Measurements from ENCODE around the gene RNLS.
"Not testable (repeated sequence)": the region's sequence is repeated elsewhere in the genome, so short reads cannot be mapped to it uniquely, and the experiment has no call there.

Gene RNLS

DNA sequence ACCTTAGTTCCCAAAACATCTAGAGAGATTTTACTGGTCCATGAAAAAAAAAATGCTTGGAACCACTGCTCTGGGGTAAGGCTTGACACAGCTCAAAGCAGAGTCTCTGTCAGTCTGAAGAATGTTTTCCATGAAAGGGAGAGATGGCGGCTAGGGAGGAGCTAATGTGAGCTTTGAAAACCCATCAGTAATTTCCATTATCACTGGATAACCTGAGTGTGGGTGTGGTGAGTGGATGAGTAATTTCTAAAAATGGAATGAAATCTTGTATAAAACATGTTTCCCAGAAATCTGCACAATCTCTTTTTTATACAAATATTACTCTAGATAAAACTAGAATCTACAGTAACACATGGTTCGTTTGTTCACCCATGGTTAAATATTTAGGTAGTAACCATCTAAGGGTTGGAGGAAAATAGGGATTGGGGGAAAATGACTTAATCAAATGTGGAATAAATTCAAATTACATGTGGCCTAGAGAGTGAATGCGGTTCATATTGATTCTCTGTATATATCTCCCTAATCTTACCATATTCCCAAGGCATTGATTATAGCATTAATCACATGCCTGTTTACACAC lies 289.4 kb downstream of the RNLS start:
- DNase-seq (ENCODE audit: low spot score): no peak

DNA sequence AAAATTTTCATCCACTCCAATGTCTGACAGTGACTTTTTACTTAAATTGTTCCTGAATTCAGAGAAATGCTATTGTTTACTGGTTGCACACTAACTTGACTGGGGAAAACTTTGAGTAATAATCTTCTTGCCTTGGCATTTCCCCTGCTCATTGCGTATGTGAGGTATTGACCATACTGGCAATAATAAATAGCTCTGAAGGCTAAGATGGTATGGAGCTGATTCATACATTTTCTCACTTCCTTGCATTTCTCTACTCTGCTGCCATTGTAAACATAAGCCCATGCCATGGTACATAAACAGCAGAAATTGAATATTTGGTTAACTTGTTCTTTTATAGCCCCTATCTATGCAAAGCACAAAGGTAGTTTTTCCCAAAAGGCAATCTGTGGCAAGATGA lies 290.0 kb downstream of the RNLS start:
- DNase-seq (ENCODE audit: low spot score): no peak

DNA sequence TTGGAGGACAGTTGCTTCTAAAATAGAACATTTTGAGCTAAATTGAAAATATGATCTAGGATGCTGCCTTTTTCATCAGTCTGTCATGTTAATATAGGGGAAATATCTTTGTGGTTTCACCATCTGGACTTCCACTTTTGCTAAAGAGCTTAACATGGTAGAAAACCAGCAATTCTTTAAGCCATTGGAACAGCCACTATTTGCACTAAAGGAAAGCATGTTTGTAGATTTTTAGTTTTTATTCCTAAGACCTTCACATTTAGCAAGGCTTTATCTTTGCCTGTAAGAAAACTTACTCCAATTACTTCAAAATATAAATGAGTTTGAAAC lies 291.0 kb downstream of the RNLS start:
- no peak for DNase-seq (ENCODE audit: low spot score)

DNA sequence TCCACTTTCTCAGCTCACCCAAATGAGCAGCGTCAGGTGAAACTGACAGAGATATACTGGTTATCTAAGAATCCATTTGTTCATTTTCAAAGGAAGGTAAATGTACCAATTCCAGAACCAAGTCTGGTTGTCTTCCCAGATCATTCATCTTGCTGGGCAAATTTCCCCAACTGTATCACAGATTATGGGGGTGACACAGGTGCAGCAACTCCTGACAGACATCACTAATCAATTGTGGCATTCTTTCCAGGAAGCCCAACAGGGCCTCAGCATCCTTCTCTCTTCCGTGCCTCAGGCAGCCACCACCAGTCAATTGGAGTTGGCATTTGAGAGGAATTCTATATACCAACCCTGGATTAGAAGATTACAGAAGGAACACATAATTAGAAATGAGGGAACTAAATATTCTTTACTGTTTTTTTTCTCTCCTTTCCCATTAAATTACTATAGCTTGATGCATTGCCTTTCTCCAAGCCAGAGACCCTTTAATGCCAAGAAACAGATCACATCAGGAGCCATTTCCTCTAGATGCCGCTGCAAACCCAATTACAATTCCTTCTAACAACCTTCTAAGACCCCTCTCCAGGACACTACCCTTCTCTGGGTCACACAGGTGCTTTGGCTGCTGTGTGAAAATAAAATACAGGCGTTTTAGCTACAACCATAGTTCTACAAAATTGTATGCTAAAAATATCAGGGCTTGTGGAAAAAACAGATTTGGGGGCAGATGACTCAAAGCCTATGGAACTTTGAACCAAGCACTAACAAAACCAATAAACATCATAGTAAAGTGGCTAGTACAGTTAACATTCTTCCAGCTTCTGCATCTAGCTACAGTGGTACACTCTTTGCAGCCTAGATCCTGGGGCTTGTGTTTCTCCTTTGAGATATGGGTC lies 291.6 kb downstream of the RNLS start:
- no peak for DNase-seq (ENCODE audit: low spot score)

DNA sequence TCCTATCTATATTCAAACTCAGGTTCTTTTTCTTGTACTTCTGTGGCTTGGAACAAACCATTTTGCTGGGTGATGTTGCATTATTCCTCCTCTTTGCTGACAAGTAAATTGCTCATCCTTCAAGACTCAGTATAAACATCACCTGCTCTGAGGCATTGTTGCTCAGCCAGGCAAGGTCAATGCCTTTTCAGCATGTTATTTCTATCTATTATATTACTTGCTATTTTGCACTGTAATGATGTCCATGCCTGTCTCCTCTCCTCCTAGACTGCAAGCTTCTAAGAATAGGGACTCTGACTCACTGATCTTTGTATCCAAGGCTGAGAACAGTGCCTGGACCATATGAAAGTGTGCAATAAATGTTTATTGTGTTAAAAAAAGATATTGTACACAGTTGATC lies 293.8 kb downstream of the RNLS start:
- DNase-seq (ENCODE audit: low spot score): no peak

DNA sequence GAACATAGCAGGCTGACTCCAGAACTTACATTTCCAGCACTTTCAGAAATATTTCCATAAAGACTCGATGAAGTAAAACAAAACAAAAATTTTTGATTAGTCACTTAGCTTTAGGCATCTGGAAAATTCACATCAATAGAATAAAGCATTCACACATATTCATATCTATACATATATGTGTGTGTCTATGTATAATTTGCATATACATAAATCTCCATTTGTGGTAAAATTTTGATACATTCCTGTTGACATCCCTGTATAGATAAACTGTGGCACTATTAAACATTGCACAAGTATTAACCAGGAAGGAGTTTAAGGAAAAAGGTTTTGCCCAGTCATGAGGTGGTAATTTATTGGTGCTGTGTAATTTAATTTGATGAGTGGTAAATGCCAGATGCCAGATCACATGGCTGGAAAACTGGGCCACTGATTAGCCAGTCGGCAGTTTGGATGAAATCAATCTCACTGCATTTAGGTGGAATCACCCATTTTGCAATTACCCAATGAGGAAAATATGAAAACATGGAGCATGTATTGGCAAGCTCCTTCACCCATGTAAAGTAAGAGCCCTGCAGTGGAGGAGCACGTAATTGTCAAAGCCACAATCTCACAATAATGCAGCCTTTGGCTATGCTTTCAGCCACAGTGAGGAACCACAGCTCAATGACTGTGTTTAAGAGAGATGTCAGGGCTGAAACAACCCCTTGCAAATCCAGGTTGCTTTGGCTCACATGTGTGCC lies 294.6 kb downstream of the RNLS start:
- DNase-seq (ENCODE audit: low spot score): no peak

DNA sequence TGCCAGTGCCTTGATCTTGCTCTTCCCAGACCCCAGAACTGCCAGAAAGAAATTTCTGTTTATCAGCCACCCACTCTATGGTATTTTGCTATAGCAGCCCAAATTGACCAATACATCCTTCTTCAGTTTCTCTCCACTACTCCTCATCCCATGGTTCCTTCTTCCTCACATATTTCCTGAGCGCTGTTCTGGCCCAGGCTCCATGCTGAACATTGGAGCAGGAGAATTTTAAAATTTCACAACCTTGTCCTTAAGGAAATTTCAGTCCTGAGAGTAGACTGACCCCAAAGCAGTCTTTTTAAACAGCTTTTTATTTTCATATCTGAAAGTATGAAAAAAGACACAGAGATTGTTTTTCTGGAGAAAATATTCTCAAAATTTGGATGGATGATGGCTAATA lies 297.1 kb downstream of the RNLS start:
- DNase-seq (ENCODE audit: low spot score): no peak

DNA sequence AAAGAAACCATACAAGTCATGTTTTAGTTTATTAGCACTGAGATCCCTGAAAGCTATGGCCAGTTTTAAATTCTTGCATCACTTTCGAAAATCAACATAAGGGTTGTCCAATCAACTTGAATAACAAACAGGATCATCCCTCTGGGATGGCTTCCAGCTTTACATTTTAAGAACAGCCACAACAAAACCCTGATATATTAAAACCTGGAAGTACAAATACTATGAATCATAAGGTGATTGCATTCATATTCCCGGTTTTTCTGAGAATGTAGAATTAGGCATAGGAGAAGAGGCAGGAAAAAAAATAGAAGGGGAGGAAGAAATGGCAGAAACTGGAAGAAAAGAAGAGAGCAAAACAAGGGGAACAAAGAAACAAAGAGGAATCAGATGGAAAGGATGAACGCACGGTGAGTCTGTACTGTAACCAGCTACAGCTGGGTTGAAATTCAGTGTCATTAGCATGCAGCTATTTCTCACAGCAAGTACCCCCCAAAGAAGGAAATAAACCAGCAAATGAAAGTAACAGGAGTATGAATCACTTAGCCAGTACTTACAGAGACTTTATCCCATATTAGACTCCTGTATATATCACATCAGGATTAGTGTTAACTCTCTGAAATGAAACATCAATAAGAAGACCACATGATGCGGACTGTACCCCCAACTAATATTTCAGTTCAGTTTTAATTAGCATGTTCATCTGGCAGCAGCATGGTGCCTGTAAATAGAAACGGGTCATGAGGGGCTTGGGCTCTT lies 301.3 kb downstream of the RNLS start:
- DNase-seq (ENCODE audit: low spot score): no peak

DNA sequence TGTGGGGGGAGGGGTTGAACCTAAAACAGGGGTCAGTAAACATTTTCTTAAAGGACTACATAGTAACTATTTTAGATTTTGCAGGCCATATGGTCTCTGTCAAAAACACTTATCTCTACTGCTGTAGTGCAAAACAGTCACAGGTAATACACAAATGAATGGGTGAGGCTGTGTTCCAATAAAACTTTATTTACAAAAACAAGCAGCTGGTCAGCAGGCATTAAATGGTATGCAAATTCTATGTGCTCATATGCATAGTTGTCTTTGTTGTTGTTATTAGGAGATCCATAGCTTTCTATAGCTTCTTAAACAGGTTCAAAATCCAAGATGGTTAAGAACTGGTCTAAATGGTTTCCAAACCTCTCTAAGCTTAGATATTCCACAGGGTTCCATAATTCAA lies 302.6 kb downstream of the RNLS start:
- no peak for DNase-seq (ENCODE audit: low spot score)

DNA sequence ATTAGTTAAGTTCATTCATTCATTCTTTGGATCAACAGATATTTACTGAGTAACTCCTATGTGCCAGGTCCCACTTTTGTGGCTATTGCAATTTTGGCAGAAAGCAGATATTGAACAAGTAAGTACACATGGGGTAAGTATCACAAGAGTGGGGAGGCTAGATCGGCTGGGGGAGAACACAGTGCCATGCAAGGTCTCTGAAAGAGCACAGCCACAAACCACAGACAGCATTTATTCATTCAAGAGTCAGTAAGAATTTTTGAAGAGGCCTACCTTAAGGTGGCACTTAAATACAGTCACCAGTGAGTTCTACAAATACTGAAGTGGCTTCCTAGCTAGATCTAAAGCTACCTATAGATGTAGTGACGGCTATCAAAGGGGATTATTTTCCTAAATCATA lies 304.2 kb downstream of the RNLS start:
- no peak for DNase-seq (ENCODE audit: low spot score)

DNA sequence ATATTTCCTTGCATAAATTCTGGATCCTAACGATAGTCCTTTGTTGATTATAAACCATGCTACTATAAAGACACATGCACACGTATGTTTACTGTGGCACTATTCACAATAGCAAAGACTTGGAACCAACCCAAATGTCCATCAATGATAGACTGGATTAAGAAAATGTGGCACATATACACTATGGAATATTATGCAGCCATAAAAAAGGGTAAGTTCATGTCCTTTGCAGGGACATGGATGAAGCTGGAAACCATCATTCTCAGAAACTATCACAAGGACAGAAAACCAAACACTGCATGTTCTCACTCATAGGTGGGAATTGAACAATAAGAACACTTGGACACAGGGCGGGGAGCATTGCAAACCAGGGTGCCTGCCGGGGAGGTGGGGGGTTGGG lies 306.2 kb downstream of the RNLS start:
- DNase-seq (ENCODE audit: low spot score): not testable (repeated sequence)

DNA sequence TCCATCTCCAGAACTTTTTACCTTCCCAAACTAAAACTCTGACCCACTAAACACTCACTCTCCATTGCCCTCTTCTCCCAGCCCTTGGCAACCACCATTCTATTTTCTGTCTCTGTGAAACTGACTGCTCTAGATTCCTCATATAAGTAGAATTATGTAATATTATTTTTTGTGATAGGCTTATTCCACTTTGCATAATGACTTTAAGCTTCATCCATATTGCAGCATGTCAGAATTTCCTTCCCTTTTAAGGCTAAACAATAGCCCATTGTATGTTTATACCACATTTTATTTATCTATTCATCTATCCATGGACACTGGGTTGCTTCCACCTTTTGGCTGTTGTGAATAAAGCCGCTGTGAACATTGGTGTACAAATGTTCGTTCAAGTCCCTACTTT lies 308.8 kb downstream of the RNLS start:
- no peak for DNase-seq (ENCODE audit: low spot score)

DNA sequence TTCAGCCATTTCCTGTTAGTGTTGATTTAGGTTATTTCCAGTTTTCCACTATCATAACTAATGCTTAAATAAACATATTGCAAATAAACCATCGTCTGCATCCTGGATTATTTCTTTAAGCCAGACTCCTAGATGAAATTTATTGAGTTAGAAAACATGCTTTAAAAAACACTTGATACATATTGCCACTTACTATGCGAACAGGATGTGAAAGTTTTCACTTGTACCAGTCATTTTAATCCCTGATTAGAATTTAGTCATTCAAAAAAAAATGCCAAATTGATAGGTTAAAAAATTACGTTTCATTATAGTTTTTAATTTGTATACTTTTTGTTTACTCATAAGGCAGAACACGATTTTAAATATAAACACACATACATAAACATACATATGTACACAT lies 309.6 kb downstream of the RNLS start:
- no peak for DNase-seq (ENCODE audit: low spot score)

DNA sequence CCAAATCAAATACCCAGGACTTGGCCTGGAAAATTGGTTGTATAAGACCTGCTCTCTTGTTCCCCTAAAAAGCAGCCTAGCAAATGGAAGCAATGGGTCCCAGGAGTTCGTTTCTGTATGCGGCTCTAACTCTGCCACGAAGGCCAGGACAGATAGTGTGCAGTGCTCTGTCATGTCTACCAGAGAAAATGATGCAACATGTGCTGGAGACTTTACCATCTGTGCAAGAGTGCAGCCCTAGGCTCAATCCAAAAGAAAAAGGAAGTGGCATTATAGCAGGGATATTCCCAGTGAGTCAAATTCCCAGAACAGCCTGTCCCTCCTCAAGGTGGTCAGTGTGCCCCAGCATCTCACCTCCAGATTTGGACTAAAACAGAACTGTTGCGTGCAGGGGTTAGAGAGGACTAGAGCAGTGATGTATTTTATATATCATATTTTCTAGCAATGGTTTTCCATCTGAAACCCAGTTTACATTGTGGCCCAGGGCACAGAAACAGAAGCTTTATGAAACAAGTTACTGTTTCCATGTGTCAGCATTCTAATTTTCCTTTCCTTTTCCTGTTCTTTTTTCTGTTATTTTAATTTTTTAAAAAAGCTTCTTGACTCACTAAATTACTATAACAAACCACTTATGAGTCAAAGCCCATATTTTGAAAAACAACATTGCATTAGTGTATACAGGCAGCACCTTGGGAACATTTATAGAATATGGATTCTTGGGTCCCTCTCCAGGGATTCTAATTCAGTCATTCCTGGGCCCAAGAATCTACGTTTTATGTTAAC lies 311.2 kb downstream of the RNLS start:
- DNase-seq (ENCODE audit: low spot score): peak; percentile 33

DNA sequence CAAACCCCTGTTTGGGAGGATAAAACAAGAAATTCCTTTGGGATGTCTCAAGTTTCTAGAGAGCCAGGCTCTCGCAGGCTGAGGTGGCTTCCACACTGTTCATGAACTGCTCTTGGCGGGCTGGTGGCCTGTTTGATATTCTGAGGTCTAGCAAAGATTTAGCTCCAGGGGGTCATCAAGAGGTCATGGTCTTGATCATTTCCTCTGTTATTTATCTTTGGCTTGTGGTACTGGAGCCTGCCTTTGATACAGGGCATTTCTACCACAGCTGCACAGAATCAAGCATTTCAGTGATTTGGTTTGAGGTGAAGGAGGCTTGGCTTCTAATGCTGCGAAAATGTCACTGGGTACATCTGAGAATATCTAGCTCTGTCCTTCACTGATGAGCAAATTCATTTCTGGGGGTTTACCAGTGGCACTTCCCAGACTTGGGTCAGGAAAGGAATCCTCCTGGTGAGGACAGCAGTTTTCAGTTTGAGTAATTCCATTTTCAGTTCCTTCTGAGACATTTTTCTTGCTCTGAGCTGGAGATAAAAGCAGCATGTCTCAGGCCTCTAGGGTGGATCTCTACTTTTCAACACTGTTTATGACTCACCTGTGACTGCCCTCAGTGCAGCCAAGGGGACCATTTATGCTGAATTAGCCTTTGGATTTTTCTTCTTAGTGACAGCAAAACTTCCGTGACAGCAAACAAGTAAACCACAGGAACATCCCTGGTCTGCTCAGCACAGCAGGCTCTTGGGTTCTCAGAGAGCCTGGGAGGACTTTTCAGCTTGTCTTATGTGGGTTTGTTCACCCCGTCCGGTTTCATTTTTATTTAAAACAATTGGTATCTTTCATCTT lies 312.0 kb downstream of the RNLS start:
- peak; percentile 48 for DNase-seq (ENCODE audit: low spot score)

DNA sequence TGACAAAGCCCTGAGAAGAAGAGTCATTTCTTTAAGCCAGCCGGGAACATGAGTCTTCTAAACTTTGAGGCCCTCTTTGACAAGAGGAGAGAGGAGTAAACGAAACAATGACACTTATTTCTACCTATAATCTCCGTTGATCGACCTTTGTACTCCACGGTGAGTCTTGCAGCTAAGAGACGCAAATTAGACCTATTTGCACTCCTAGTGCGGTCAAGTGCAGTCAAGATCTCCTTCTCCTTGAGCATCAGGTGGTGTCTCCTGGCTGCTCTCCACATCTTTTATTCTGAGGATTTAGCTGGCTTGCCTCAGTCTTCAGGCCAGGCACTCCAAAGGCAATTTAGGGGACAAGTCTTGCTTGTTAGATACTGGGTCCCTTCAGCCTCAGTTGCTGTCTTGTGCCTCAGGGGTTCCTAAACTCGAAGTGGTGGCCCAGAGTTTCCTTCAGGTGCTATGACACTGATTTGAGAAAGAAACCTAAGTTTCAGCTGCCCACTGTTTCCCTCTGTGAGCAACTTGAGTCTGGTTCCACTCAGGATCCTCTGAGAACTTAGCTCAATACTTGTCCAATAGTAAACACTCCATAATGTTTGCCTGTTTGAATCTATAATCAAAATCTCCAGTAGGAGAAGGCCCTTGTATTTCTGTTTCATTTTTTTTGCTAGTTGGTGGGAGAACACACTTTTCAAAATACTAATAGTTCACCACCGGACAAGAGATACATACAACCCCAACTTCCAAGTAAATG lies 312.9 kb downstream of the RNLS start:
- DNase-seq (ENCODE audit: low spot score): no peak

DNA sequence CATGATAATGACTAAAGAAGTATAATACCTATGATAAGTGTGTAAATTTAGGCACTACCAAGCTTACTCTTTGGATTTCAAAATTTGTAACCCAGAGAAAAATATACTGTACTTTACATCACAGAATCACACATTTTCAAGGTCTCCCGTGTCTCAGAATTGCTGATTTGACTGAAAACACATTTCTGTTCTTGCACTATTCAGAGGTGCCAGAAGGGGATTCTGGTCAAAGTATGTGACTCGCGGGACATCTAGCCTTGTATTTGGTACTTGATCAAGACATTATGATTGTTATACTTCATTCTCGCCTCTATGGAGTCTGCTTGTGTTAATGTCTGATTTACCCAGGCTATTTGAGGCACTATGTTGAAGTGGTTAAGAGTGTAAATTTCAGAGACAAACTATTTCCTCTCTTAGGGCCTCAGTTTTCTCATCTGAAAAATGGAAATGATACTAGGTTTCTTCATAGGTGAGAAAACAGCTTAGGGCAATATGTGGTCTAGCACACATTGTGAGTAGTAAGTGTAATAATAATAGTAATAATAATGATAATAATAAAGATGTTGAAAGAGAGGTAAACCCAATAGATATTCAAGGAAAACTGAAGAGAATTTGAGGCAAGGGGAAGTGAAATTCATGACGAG lies 320.4 kb downstream of the RNLS start:
- no peak for DNase-seq (ENCODE audit: low spot score)

DNA sequence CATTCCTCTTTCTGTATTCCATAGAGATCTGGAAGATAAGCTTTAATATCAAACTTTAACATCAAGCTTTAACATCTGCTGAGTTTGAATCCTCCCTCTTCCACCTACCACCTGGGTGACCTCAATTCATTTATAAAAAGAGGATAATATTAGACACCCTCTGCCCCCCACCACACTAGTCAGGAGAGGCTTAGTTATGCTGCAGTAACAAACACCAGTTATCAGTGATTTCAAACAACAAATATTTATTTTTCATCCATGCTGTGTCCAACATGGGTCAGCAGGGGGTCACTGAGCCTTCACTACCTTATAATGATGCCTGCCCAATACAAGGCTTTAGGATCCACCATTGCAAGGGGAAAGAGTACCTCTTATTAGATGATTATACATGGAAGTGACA lies 322.0 kb downstream of the RNLS start:
- no peak for DNase-seq (ENCODE audit: low spot score)

DNA sequence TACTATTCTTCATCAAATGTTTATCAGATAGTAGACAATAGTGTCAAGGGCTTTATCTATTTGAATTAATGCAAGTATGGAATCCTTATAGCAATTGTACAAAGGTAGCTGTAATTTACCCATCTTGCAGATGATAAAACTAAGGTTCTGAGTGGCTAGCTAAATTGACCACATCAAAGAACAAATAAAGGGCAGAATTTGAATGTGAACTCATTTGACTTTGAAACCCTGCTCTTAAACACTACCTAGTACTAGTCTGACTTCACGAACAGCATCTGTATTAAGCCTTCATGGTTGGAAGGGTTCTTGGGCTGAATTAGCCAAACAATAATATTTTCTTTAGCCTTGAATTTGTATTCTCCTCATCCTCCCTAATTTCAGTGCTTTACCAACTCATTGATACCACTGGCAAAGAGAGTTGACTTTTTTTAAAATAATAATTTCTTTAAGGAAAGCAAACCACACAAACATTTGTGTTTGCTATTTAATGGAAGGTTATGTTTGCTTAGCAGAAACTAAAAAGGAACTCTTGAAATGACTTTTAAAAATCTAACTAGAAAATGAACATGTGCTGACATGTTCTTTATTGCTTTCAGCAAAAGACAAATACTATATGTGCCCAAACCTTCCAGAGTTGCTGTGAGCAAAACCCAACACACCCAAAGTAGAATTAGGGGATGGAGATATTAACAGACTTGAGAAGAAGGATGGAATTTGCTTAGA lies 322.6 kb downstream of the RNLS start:
- no peak for DNase-seq (ENCODE audit: low spot score)
